GM12874 (cell line): ENCODE data around the gene ACAP2.

Source experiments
- CTCF ChIP-seq: IDR thresholded peaks from 2 replicates; pipeline ENCODE4 v1.5.1; 2011; ENCODE audit warnings: low read depth, mild to moderate bottlenecking, control low read depth, low read length, moderate library complexity; ENCODE audit not compliant: insufficient read depth

Gene ACAP2

GRCh38 chr3:195441051-195441450 lies 1.8 kb downstream of the ACAP2 start:
- no peak for TF ChIP-seq CTCF

- TF ChIP-seq CTCF, result no peak
Observed at GRCh38 chr3:195440379-195440778, 2.4 kb downstream of the ACAP2 start.

- TF ChIP-seq CTCF, result no peak
Observed at GRCh38 chr3:195438371-195438770, 4.4 kb downstream of the ACAP2 start.

DNA sequence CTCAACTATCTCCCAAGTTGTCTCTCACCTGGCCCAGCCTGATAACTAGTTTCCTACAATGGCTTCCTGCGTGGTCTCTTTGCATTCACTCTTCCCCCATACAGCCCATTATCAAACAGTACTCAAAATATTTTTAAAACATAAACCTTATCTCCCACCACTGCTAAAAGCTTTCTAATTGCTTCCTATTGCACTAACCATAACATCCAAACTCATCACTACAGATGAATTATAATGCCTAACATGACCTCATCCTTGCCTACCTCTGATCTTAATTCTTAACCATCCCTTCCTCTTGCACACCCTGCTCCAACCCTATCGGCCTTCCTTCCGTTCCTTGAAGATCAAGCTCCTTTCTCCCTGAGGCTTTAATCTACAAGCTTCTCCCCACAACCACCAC lies 17.0 kb downstream of the ACAP2 start:
- no peak for TF ChIP-seq CTCF

- no peak for TF ChIP-seq CTCF
Observed at GRCh38 chr3:195423818-195424217, 19.0 kb downstream of the ACAP2 start.

GRCh38 chr3:195421400-195421799 lies 21.4 kb downstream of the ACAP2 start:
- no peak for TF ChIP-seq CTCF

DNA sequence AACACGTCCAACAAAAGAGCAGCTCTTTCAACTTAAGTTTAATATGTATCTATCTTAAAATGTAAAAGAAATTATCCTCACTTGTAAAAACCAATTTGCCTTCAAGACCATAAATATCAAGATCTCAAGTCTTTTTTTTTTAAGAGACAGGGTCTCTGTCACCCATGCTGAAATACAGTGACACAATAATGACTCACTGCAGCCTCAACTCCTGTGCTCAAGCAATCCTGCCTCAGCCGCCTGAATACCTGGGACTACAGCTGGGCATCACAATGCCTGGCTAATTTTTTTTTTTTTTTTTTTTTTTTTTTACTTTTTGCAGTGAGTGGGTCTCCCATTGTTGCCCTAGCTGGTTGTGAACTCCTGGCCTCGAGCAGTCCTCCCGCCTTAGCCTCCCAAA lies 26.0 kb downstream of the ACAP2 start:
- no peak for TF ChIP-seq CTCF

DNA sequence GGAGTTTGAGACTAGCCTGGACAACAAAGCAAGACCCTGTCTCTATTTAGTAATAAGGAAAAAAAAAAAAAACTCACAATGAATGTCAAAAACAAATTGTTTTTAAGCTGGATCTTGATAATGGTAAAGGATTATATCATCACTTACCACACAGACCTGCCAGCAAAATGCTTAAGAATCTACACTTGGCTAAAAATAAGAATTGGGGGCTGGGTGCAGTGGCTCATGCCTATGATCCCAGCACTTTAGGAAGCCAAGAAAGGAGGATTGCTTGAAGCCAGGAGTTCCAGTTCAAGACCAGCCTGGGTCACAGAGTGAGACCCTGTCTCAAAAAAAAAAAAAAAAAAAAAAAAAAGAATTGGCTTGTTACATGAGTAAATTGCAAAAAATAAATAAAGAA lies 31.0 kb downstream of the ACAP2 start:
- TF ChIP-seq CTCF, result no peak
